ENCODE data around the gene SLC5A1.
"Not testable (repeated sequence)": the region's sequence is repeated elsewhere in the genome, so short reads cannot be mapped to it uniquely, and the experiment has no call there.

The SLC5A1 gene

DNA sequence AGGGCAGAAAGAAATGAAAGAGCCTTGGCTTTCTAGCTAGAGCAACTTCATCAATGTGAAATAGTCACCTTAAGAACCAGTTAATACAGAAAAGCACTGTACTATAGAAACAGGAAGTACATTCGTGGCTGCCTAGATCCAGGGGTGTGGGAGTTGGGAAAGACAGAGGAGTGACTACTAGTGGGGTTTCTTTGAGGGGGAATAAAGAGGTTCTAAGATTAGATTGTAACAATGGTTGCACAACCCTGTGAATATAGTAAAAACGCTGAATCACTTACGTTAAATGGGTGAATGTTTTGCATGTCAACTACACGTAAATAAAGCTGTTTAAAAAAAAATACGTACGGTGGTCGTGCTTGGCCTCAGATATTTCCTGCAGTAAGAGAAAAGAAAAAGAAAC lies 107.6 kb downstream of the SLC5A1 start:
- DNase-seq = peak; percentile 49

DNA sequence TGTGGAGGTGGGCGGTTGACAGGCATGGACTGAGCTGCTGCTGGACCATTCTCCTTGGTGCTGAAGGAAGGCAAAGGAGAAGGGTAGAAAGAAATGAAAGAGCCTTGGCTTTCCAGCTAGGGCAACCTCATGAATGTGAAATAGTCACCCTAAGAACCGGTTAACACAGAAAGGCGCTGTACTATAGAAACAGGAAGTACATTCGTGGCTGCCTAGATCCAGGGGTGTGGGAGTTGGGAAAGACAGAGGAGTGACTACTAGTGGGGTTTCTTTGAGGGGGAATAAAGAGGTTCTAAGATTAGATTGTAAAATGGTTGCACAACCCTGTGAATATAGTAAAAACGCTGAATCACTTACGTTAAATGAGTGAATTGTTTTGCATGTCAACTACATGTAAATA lies 108.6 kb downstream of the SLC5A1 start:
- DNase-seq = peak; percentile 53

DNA sequence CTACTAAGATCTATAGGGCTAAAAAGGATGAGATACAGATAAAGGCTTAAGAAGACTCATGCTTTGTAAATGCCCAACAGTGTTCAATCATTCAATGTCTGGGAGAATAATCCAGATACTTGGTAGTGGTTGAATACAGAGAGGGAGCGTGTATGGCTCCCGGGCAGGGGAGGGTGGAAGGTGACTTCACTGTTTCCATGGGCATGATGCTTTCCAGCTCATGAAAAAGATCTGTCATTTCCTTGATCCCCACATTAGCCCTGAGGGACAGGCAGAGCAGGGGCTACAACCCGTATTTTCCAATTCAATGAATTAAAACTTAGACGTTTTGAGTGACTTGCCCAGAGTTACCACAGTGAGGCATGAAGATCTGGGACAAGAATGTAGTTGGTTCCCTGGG lies 111.7 kb downstream of the SLC5A1 start:
- DNase-seq = not testable (repeated sequence)

DNA sequence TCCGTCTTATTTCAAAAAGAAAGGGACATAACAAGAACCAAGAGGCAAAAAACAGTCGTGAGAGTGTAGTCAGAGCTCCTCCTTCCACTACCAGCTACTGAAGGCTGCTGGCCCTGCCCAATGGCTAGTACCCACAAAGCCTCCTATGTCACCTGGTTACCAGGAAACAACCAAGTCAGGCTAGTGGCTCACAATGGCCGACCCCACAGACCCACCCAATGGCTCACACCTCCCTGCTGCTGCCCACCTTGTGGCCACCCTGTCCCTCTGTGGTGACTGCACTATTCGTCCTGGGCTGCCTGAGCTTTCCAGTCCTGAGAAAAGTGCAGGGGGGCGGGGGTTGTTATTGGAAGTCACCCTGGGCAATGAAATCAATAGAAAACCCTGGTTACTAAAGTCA lies 114.6 kb downstream of the SLC5A1 start:
- not testable (repeated sequence) for DNase-seq

DNA sequence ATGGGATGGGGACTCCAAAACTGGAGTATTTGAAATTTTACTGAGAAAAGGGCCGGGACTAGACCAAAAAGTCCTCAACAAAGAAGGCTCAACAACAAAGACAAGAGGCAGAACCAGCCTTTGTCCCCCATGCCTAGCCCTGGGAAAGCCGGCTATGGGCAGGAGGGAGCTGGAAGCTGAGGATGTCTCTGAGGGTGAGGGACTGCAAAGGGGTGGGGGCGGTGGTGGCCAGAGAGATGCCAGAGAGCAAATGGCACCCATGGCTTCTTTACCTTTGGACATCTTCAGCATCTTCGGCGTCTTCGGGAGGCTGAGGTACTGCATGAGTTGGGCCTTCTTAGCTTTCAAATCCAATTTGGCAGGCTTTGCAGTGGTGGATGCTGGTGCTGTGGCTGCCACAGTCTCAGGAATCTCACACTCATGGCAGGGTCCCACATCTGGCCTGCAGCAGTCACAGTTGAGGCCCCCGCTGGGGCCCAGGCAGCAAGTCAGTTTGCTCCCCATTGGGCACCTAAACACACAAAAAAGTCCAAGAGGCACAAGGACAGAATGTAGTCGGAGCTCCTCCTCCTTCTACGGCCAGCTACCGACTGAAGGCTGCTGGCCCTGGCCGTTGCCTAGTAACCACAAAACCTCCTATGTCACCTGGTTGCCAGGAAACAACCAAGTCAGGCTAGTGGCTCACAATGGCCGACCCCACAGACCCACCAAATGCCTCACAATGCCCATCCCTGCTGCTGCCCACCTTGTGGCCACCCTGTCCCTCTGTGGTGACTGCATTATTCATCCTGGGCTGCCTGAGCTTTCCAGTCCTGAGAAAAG lies 115.9 kb downstream of the SLC5A1 start, which contains the start of gene C22orf42:
C22orf42 (minus strand) TSS at position 592 of the 822 bp plus-strand sequence; CDS start at position 504, 88 bp downstream.
- no peak for DNase-seq

- not testable (repeated sequence) for DNase-seq
These were observed 117.3 kb downstream of the SLC5A1 start for GRCh38 chr22:32160411-32160810.

Measured in suppressor macrophage treated with lipopolysaccharide for 4 hours (primary cell).